ENCODE measurements around the gene TIAM1.

Gene TIAM1

GRCh38 chr21:31115249-31115648 is 228.8 kb downstream of the TIAM1 start:
- intact Hi-C loops (cut with DNase I) = no loop called here

GRCh38 chr21:31111093-31111492 is 233.0 kb downstream of the TIAM1 start:
- no peak for DNase-seq
- intact Hi-C loops (cut with DNase I) = no loop called here

More at GRCh38 chr21:31115249-31115648, 228.8 kb downstream of the TIAM1 start:
- DNase-seq = no peak

GRCh38 chr21:31110430-31110829 is 233.6 kb downstream of the TIAM1 start:
- peak in 6 of 10 donors; percentile 26 to 89 (median 42) for DNase-seq

GRCh38 chr21:31107871-31108270 is 236.2 kb downstream of the TIAM1 start:
- no peak for DNase-seq
- intact Hi-C loops (cut with DNase I) = no loop called here

More at GRCh38 chr21:31110430-31110829, 233.6 kb downstream of the TIAM1 start:
- intact Hi-C loops (cut with DNase I) = no loop called here

- intact Hi-C loops (cut with DNase I) = no loop called here
- DNase-seq = no peak
These were observed 236.8 kb downstream of the TIAM1 start for GRCh38 chr21:31107176-31107785.

- intact Hi-C loops (cut with DNase I) = no loop called here
- DNase-seq = no peak
These were observed 240.3 kb downstream of the TIAM1 start for GRCh38 chr21:31103571-31104265.

GRCh38 chr21:31103163-31103562 is 240.9 kb downstream of the TIAM1 start:
- intact Hi-C loops (cut with DNase I) = no loop called here
- no peak for DNase-seq

GRCh38 chr21:31099122-31099521 is 244.9 kb downstream of the TIAM1 start:
- DNase-seq = no peak
- intact Hi-C loops (cut with DNase I) = loop anchor here (2.0 to 5.0 kb wide), 2 partner anchors 82 to 503 kb away; no protein-coding TSS in a partner anchor

GRCh38 chr21:31098576-31099005 is 245.5 kb downstream of the TIAM1 start:
- intact Hi-C loops (cut with DNase I) = loop anchor here (2.0 to 5.0 kb wide), 2 partner anchors 82 to 504 kb away; no protein-coding TSS in a partner anchor
- peak; percentile 34 to 95 (median 78) for DNase-seq

GRCh38 chr21:31092832-31093625 is 251.0 kb downstream of the TIAM1 start:
- no peak for DNase-seq
- intact Hi-C loops (cut with DNase I) = no loop called here

- intact Hi-C loops (cut with DNase I) = no loop called here
- no peak for DNase-seq
These were observed 253.7 kb downstream of the TIAM1 start for GRCh38 chr21:31090376-31090775.

- DNase-seq = peak in 1 of 10 donors; percentile 78
- intact Hi-C loops (cut with DNase I) = no loop called here
These were observed 255.6 kb downstream of the TIAM1 start for GRCh38 chr21:31088474-31088751.

- intact Hi-C loops (cut with DNase I) = loop anchor here (2.0 kb wide), 1 partner anchor 1043 kb away; no protein-coding TSS in a partner anchor
- no peak for DNase-seq
These were observed 256.2 kb downstream of the TIAM1 start for GRCh38 chr21:31087639-31088473.

GRCh38 chr21:31084689-31085088 is 259.4 kb downstream of the TIAM1 start:
- DNase-seq = no peak
- intact Hi-C loops (cut with DNase I) = no loop called here

GRCh38 chr21:31078796-31079195 is 265.3 kb downstream of the TIAM1 start:
- no peak for DNase-seq
- intact Hi-C loops (cut with DNase I) = no loop called here

GRCh38 chr21:31078216-31078615 is 265.8 kb downstream of the TIAM1 start:
- no peak for DNase-seq
- intact Hi-C loops (cut with DNase I) = no loop called here

GRCh38 chr21:31075848-31076247 is 268.2 kb downstream of the TIAM1 start:
- DNase-seq = no peak
- intact Hi-C loops (cut with DNase I) = no loop called here

GRCh38 chr21:31072533-31072932 is 271.5 kb downstream of the TIAM1 start:
- intact Hi-C loops (cut with DNase I) = no loop called here
- no peak for DNase-seq
